HepG2 (cell line): ENCODE results near the gene PPP1CB. TPM values are rescaled to one million over a fixed set of nuclear protein-coding genes. Genes with fewer than 3 reads are reported as not detected.
"Not testable (repeated sequence)": the region's sequence is repeated elsewhere in the genome, so short reads cannot be mapped to it uniquely, and the experiment has no call there.

ENCODE experiments used
- ATAC-seq: fragments of 200-7000 bp; cut with Tn5 transposase; 3 replicates; pipeline ENCODE4 v1.9.1; 2020; ENCODE audit warnings: mild to moderate bottlenecking, moderate library complexity
- BruUV-seq: library from RNA; stranded (reverse); fragments of 400-500 nt; replicated peaks from 2 replicates; lab custom pipeline; 2021; lab: Mats Ljungman, UMichigan
- CTCF ChIA-PET: fragments of 300-600 bp; formaldehyde crosslinking; extraction: SDS; loops from one replicate; lab custom pipeline; 2021; ENCODE audit warnings: low total read pairs, inconsistent platforms, low intra/inter-chr PET ratio; lab: Yijun Ruan, JAX
- POLR2A ChIA-PET: fragments of 350-600 bp; sonication (Branson Sonifier 250); formaldehyde crosslinking; loops from one replicate; lab custom pipeline; 2020; ENCODE audit warnings: antibody characterized with exemption, inconsistent platforms; lab: Yijun Ruan, JAX
- DNase-seq: peaks from one replicate; pipeline ENCODE4 v3.0.0-alpha.2; 2015; ENCODE audit warnings: low spot score
- FAIRE-seq: peaks from 3 replicates; lab custom pipeline; 2011; peaks lifted over from hg19 to GRCh38; lab: Jason Lieb, UNC
- H2AFZ ChIP-seq: one replicate; pipeline ENCODE4 v1.6.1; 2011; ENCODE audit warnings: low read length, inconsistent platforms
- H3K27ac ChIP-seq: fragments of 300-600 bp; 3 replicates; pipeline ENCODE4 v1.8.0; 2011; ENCODE audit warnings: mixed run types, mild to moderate bottlenecking, mixed read lengths, low read length, inconsistent platforms; ENCODE audit not compliant: insufficient read depth; ENCODE audit errors: extremely low read length
- H3K27me3 ChIP-seq, 2 experiments: fragments of 200-600 bp in 1 of 2; 2 replicates in 1 of 2; 3 replicates in 1 of 2; pipeline versions ENCODE4 v1.6.0 to v1.8.0; 2011; ENCODE audit warnings: low read length in 2 of 2, mild to moderate bottlenecking in 2 of 2, moderate library complexity in 2 of 2, inconsistent platforms in 1 of 2; ENCODE audit not compliant: insufficient read depth in 2 of 2, control insufficient read depth in 1 of 2
- H3K36me3 ChIP-seq, 2 experiments: fragments of 200-600 bp in 1 of 2; replicated peaks in 1 of 2; 2 replicates in 1 of 2; 3 replicates in 1 of 2; pipeline versions ENCODE4 v1.5.1 to v1.8.0; 2011; ENCODE audit warnings: low read length in 2 of 2, inconsistent platforms in 1 of 2; ENCODE audit not compliant: insufficient read depth in 2 of 2, control insufficient read depth in 1 of 2
- H3K4me1 ChIP-seq: 2 replicates; pipeline ENCODE4 v1.5.1; 2012; ENCODE audit warnings: low read length, inconsistent platforms; ENCODE audit not compliant: insufficient read depth
- H3K4me2 ChIP-seq: 2 replicates; pipeline ENCODE4 v1.6.0; 2011; ENCODE audit warnings: low read depth, low read length, inconsistent platforms
- H3K4me3 ChIP-seq, 3 experiments: fragments of 200-600 bp in 1 of 3; sonication (generic), shearing (Covaris generic) in 1 of 3; replicated peaks in 1 of 3; 2 replicates each; pipeline ENCODE4 v1.5.1; 2011 to 2016; ENCODE audit warnings: low read length in 3 of 3, inconsistent platforms in 2 of 3, low read depth in 2 of 3, mild to moderate bottlenecking in 2 of 3, control low read depth in 1 of 3, mixed read lengths in 1 of 3; ENCODE audit not compliant: insufficient read depth in 1 of 3
- H3K79me2 ChIP-seq: one replicate; pipeline ENCODE4 v1.6.1; 2011; ENCODE audit warnings: low read length, inconsistent platforms; ENCODE audit not compliant: insufficient read depth
- H3K9ac ChIP-seq: 2 replicates; pipeline ENCODE4 v1.6.0; 2011; ENCODE audit warnings: mild to moderate bottlenecking, low read depth, low read length, inconsistent platforms; ENCODE audit not compliant: insufficient read depth
- H3K9me3 ChIP-seq: 2 replicates; pipeline ENCODE4 v1.5.1; 2012; ENCODE audit warnings: mild to moderate bottlenecking, low read length
- H4K20me1 ChIP-seq: 2 replicates; pipeline ENCODE4 v1.6.0; 2011; ENCODE audit warnings: inconsistent platforms, mild to moderate bottlenecking, low read length, moderate library complexity; ENCODE audit not compliant: insufficient read depth
- RBM22 ChIP-seq: fragments of 200-400 bp; formaldehyde crosslinking; optimal IDR thresholded peaks from 2 replicates; pipeline ENCODE3; 2017; ENCODE audit warnings: mild to moderate bottlenecking, low read length, moderate library complexity
- RFXANK ChIP-seq: IDR thresholded peaks from 2 replicates; pipeline ENCODE4 v1.6.1; 2016
- ZFP91 ChIP-seq: sonication (generic); formaldehyde crosslinking; IDR thresholded peaks from 2 replicates; pipeline ENCODE4 v1.9.0; 2022; ENCODE audit warnings: missing genetic modification reagents, mild to moderate bottlenecking, borderline replicate concordance
- WGBS: methylation state at CpG from one replicate; pipeline ENCODE4 v1.1.6; 2017; ENCODE audit warnings: low lambda C conversion rate; 5-methylcytosine and 5-hydroxymethylcytosine counted together
- in situ Hi-C: cut with HindIII; loops from 2 replicates; pipeline ENCODE4 v1.10.0; 2017; ENCODE audit warnings: low pct_unique_long_range_greater_than_20kb; ENCODE audit not compliant: extremely low pct_ligation_motif_present
- intact Hi-C: fragments of 100-400 bp; cut with micrococcal nuclease; formaldehyde crosslinking; loops from one replicate; pipeline ENCODE4 v1.10.0; 2022; ENCODE audit not compliant: unreplicated experiment
- polyA plus RNA-seq, 8 experiments: library from polyadenylated mRNA; depleted of rRNA in 3 of 8; stranded (reverse) in 7 of 8; unstranded in 1 of 8; fragments of >200 nt; fragmentation: Illumina TruSeq in 4 of 8; extraction: Trizol in 4 of 8; gene quantifications; 2 replicates each; pipeline versions ENCODE4 v1.2.1 to v1.2.3, GENCODE V29; 2011 to 2016; ENCODE audit warnings: low read depth in 4 of 8, missing spikeins in 1 of 8, mixed read lengths in 1 of 8; ENCODE audit not compliant: insufficient read depth in 1 of 8
- total RNA-seq, 5 experiments: library from RNA; depleted of rRNA; stranded (reverse); fragments of >200 nt; fragmentation: Illumina TruSeq; extraction: Trizol; gene quantifications; 2 replicates each; pipeline ENCODE4 v1.2.3, GENCODE V29; 2016; ENCODE audit warnings: low read depth in 1 of 5
- TF ChIP-seq, protein P1 (sequence below): sonication (generic); formaldehyde crosslinking; IDR thresholded peaks from 2 replicates; pipeline ENCODE4 v1.5.1; 2020; ENCODE audit warnings: mild to moderate bottlenecking, missing genetic modification reagents

PPP1CB gene
- total and polyA plus RNA-seq, 2 of the 13 experiments (the other 11 are each of a cell fraction or from before 2014, with no cell fraction given) = 46.9 to 109 TPM

GRCh38 chr2:28780496-28780895 is 28.9 kb downstream of the PPP1CB start (continued):
- TF ChIP-seq, protein P1, sequence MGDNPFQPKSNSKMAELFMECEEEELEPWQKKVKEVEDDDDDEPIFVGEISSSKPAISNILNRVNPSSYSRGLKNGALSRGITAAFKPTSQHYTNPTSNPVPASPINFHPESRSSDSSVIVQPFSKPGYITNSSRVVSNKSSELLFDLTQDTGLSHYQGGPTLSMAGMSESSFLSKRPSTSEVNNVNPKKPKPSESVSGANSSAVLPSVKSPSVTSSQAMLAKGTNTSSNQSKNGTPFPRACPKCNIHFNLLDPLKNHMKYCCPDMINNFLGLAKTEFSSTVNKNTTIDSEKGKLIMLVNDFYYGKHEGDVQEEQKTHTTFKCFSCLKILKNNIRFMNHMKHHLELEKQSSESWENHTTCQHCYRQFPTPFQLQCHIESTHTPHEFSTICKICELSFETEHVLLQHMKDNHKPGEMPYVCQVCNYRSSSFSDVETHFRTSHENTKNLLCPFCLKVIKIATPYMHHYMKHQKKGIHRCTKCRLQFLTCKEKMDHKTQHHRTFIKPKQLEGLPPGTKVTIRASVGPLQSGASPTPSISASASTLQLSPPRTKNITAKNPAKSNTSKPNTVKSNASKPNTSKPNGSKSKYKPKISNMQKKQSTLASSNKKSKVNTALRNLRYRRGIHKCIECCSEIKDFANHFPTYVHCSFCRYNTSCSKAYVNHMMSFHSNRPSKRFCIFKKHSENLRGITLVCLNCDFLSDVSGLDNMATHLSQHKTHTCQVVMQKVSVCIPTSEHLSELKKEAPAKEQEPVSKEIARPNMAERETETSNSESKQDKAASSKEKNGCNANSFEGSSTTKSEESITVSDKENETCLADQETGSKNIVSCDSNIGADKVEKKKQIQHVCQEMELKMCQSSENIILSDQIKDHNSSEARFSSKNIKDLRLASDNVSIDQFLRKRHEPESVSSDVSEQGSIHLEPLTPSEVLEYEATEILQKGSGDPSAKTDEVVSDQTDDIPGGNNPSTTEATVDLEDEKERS (CRISPR knock-in tag) = no peak
- TF ChIP-seq, all 625 proteins: peak for 0

GRCh38 chr2:28782423-28782822 is 30.8 kb downstream of the PPP1CB start:
- H3K9ac ChIP-seq = no peak overlapping the region
- ATAC-seq = no peak
- no peak for TF ChIP-seq ZFP91 (CRISPR knock-in tag)
- TF ChIP-seq RFXANK (CRISPR knock-in tag) = no peak
- peak; percentile 55 for TF ChIP-seq RBM22
- TF ChIP-seq, all 625 proteins: peak for 1
- no peak overlapping the region for H3K4me3 ChIP-seq
- no peaks in the 10 kb centered on the region for H3K9me3 ChIP-seq
- no peaks in the 10 kb centered on the region for H3K27me3 ChIP-seq
- FAIRE-seq (no peak), DNase-seq (no peak)
- 81% methylated on average over 3 of the region's 3 CpGs for WGBS
- CTCF ChIA-PET = no interaction called here
- H2AFZ ChIP-seq = no peak overlapping the region
- peaks cover 16 to 90% of the 10 kb centered on the region in 2 experiments for H3K36me3 ChIP-seq
- H3K4me2 ChIP-seq = no peak overlapping the region
- H3K79me2 ChIP-seq = no peaks in the 10 kb centered on the region
- peaks cover 2% of the 10 kb centered on the region; the same call in 1 of the 2 replicates for H3K4me1 ChIP-seq
- intact Hi-C loops = no loop called here
- no peak overlapping the region for H3K27ac ChIP-seq
- BruUV-seq = no TSS peak
- H4K20me1 ChIP-seq = no peaks in the 10 kb centered on the region; the same call in 1 of the 2 replicates
- in situ Hi-C loops = no loop called here
- POLR2A ChIA-PET = no interaction called here

DNA sequence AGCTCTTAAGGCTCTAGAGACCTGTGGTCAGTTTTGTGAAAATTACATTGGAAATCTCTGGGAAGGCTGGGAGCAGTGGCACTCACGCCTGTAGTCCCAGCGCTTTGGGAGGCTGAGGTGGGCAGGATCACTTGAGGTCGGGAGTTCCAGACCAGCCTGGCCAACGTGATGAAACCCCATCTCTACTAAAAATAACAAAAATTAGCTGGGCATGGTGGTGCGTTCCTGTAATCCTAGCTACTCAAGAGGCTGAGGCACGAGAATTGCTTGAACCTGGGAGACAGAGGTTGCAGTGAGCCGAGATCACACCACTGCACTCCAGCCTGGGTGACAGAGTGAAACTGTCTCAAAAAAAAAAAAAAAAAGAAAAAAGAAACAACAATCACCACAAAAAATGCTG is 32.9 kb downstream of the PPP1CB start:
- H4K20me1 ChIP-seq, intact Hi-C loops, DNase-seq, FAIRE-seq, H3K79me2 ChIP-seq, H3K4me2 ChIP-seq, H3K9me3 ChIP-seq, H2AFZ ChIP-seq, CTCF ChIA-PET, BruUV-seq, H3K9ac ChIP-seq, in situ Hi-C loops, H3K4me1 ChIP-seq, H3K27me3 ChIP-seq, H3K27ac ChIP-seq, ATAC-seq, H3K4me3 ChIP-seq: not testable (repeated sequence)
- peaks cover 20 to 90% of the 10 kb centered on the region in 2 experiments for H3K36me3 ChIP-seq
- WGBS = 99% methylated on average over 7 of the region's 7 CpGs
- POLR2A ChIA-PET = interaction anchor here (1.0 kb wide), 1 partner anchor 33 kb away, joined by 3 read pairs; the partner anchor contains the start of gene PPP1CB
